Measurements from ENCODE around the gene ZBTB21.
A peak's percentile ranks its signal among the peaks of the same experiment; 100 is the strongest.

The ZBTB21 gene

GRCh38 chr21:41954654-41955499 lies 55.3 kb downstream of the ZBTB21 start:
- Histone ChIP-seq H3K9me2 (replicated peaks; ENCODE audit: control insufficient read depth, low read length) (no peaks in the 10 kb centered on the region), H3K9me3 (ENCODE audit: control insufficient read depth, insufficient read depth, low read length) (no peaks in the 10 kb centered on the region), H3K27ac (ENCODE audit: low read depth, low read length) (peak overlapping the region; percentile 86), H3F3A (ENCODE audit: control insufficient read depth, insufficient read depth) (peaks cover 14% of the 10 kb centered on the region), H3K79me2 (ENCODE audit: control insufficient read depth, low read length) (peaks cover 32% of the 10 kb centered on the region), H3K4me1 (ENCODE audit: control insufficient read depth, low read length) (peaks cover 56% of the 10 kb centered on the region), H3K4me3 (ENCODE audit: low read length) (peak overlapping the region; percentile 60), H3K36me3 (ENCODE audit: control insufficient read depth, low read length) (no peaks in the 10 kb centered on the region), H4K20me1 (ENCODE audit: control insufficient read depth, insufficient read depth, low read depth, low read length) (no peaks in the 10 kb centered on the region), H3K27me3 (ENCODE audit: control insufficient read depth, low read length) (no peaks in the 10 kb centered on the region), H3K4me2 (ENCODE audit: low read length) (peak overlapping the region; percentile 64)
- TF ChIP-seq CTCF (IDR thresholded peaks at IDR 0.05; ENCODE audit: low read depth, low read length, poor library complexity, severe bottlenecking) (no peak), EZH2phosphoT487 (IDR thresholded peaks at IDR 0.05; ENCODE audit: borderline replicate concordance, low read length) (no peak)

DNA sequence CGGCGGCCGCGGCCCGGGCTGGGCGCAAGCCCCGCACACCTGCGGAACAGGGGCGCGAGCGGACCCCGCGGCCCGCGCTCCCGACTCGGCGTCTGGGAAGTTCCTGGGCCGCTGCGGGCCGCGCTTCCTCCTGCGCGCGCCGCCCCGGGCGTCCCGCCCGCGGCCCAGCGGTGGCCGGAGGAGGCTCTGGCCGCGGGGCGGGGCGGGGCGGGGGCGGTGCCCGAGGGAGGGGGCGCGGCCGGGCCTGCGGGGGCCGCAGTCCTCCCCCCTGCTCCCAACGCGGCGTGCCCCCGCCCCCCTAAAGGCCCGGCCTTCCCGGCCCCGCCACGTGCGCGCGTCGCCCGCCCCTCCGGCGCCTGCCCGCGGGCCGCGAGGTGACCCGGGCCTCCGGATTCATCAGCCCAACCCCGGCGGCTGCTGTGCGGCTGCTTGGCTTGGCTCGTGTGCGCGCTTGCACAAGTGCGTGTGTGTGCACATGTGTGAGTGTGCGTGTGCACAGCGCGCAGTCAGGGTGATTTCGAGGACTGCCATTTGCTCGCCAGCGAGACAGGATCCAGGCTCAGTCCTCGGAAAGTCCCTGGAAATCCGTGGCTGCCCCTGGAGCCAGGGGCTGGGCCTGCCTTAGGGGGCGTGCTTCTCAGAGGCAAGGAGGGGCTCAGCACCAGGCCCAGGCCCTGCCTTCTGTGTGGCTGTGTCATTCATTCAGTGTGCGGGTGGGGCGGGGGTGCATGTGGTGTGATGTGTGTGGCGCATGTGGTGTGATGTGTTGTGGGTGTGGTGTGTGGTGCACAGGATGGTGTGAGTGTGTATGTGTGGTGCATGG lies 56.1 kb downstream of the ZBTB21 start, which contains the start of gene C2CD2:
Gene C2CD2, minus strand, starts transcription at position 188 of the 823 bp plus-strand sequence. CDS start 370 bp downstream, outside the sequence.
- H3K4me1 ChIP-seq (ENCODE audit: control insufficient read depth, low read length) = peaks cover 56% of the 10 kb centered on the region
- peaks cover 35% of the 10 kb centered on the region for H3K79me2 ChIP-seq (ENCODE audit: control insufficient read depth, low read length)
- no peaks in the 10 kb centered on the region for H3K9me2 ChIP-seq (replicated peaks; ENCODE audit: control insufficient read depth, low read length)
- H3K4me2 ChIP-seq (ENCODE audit: low read length) = peak within 1 kb of the TSS; percentile 74
- no peaks in the 10 kb centered on the region for H3K9me3 ChIP-seq (ENCODE audit: control insufficient read depth, insufficient read depth, low read length)
- TF ChIP-seq CTCF (IDR thresholded peaks at IDR 0.05; ENCODE audit: low read depth, low read length, poor library complexity, severe bottlenecking) (peak; percentile 11), EZH2phosphoT487 (IDR thresholded peaks at IDR 0.05; ENCODE audit: borderline replicate concordance, low read length) (no peak)
- no peak within 1 kb of the TSS; the same call in 1 of the 2 replicates for H3K27ac ChIP-seq (ENCODE audit: low read depth, low read length)
- no peaks in the 10 kb centered on the region for H3K27me3 ChIP-seq (ENCODE audit: control insufficient read depth, low read length)
- H3K36me3 ChIP-seq (ENCODE audit: control insufficient read depth, low read length) = no peaks in the 10 kb centered on the region
- peak within 1 kb of the TSS; percentile 74 for H3K4me3 ChIP-seq (ENCODE audit: low read length)
- no peaks in the 10 kb centered on the region for H4K20me1 ChIP-seq (ENCODE audit: control insufficient read depth, insufficient read depth, low read depth, low read length)
- H3F3A ChIP-seq (ENCODE audit: control insufficient read depth, insufficient read depth) = peaks cover 14% of the 10 kb centered on the region

DNA sequence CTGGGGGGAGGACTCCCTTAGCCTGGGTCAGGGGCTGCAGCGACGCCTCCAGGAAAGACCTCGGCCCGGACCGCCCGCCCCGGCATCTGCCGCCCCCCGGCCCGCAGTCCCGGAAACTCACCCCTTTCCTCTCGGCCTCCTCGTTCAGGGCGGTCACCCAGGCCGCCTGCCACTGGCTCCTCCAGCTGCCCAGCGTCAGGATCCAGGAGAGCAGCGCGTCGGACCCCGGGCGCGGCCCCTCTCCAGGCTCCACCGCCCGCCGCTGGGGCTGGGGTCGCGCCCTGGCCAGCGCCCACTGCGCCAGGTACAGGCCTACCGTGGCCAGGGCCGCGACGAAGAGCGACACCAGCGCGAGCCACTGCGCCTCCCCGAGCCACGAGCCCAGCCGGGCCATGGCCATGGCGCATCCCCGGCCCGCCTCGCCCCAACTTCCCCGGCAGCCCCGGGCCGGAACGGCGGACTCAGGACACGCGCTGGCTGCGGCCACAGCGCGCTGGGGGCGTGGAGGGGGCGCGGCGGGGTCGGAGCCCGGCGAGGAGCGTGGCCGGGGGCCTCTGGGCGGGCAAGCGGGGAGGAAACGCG lies 56.8 kb downstream of the ZBTB21 start:
- H3K27ac ChIP-seq (ENCODE audit: low read depth, low read length) = no peak overlapping the region
- no peaks in the 10 kb centered on the region for H4K20me1 ChIP-seq (ENCODE audit: control insufficient read depth, insufficient read depth, low read depth, low read length)
- H3K4me1 ChIP-seq (ENCODE audit: control insufficient read depth, low read length) = peaks cover 54% of the 10 kb centered on the region
- no peak for TF ChIP-seq EZH2phosphoT487 (IDR thresholded peaks at IDR 0.05; ENCODE audit: borderline replicate concordance, low read length)
- no peak for TF ChIP-seq CTCF (IDR thresholded peaks at IDR 0.05; ENCODE audit: low read depth, low read length, poor library complexity, severe bottlenecking)
- H3K9me2 ChIP-seq (replicated peaks; ENCODE audit: control insufficient read depth, low read length) = no peaks in the 10 kb centered on the region
- no peaks in the 10 kb centered on the region for H3K9me3 ChIP-seq (ENCODE audit: control insufficient read depth, insufficient read depth, low read length)
- H3K4me3 ChIP-seq (ENCODE audit: low read length) = peak overlapping the region; percentile 74
- peaks cover 14% of the 10 kb centered on the region for H3F3A ChIP-seq (ENCODE audit: control insufficient read depth, insufficient read depth)
- H3K4me2 ChIP-seq (ENCODE audit: low read length) = peak overlapping the region; percentile 74
- no peaks in the 10 kb centered on the region for H3K36me3 ChIP-seq (ENCODE audit: control insufficient read depth, low read length)
- no peaks in the 10 kb centered on the region for H3K27me3 ChIP-seq (ENCODE audit: control insufficient read depth, low read length)
- peaks cover 38% of the 10 kb centered on the region for H3K79me2 ChIP-seq (ENCODE audit: control insufficient read depth, low read length)

Measured in DOHH2 (cell line).